NCI-H82 treated with DMSO at 0.1 percent for 48 hours (cell line): ENCODE results near the gene ATP11B.

Source experiments
- DNase-seq: peaks from one replicate; lab custom pipeline; 2025; ENCODE audit not compliant: unreplicated experiment; lab: John Stamatoyannopoulos, UW

ATP11B gene

DNA sequence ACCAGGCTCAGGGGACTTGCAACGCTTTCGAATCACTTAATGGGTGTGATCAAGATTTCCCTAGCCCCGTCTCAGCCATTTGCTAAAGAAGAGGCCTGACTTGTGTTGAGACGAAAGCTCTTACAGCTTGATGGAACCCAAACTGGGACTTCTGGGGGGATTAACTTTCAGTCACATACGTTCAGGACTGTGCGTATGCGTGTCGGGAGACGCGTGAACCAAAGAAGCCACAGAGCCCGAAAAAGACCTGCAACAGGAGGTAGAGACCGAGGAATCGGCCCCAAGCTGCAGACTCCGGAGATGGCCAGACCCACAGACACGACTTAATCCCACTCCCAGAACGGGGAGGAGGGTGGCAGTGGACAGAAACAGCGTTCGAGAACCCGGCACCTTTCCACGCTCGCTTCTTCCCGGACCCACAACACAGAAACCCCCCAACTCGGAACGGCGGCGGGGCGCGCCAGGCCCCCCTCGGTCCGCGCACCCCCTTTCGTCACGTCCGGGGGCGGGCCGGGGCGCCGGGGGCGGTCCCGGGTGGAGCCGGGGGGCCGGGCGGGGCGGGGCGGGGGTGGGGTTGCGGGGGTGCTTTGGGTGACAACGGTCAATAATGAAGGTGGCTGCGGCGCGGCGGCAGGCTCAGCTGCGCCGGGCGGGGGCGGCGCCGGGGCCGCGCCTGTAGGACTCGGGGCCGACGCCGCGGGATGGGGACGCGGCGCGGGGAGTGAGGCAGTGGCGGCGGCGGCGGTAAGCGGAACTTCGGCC is at the start of gene ATP11B:
Gene ATP11B, plus strand, starts transcription at position 604 of the 762 bp plus-strand sequence. CDS start 256 bp downstream, outside the sequence.
- DNase-seq = peak; percentile 80

GRCh38 chr3:182746959-182747358 is 46.3 kb upstream of the ATP11B start:
- no peak for DNase-seq

DNA sequence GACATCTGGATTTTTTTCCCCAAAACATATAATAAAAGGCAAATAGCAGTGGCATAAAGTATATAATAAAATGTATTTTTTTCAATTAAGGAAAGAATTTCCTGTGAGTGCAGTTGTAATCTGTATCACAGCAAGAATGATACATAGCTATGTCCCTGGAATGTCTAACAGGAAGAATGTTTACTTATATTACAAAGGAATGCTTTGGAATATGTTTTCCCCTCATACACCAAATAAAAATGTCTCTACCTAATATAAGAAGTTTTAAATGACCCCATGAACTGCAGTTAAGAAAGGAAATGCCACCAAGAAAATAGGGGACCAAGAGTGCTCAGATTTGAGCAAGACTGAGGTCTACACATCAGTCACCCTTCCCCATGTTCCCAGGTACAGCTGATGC is 38.0 kb upstream of the ATP11B start:
- DNase-seq = no peak

- no peak for DNase-seq
Measured at GRCh38 chr3:182755712-182756111, 37.6 kb upstream of the ATP11B start.

DNA sequence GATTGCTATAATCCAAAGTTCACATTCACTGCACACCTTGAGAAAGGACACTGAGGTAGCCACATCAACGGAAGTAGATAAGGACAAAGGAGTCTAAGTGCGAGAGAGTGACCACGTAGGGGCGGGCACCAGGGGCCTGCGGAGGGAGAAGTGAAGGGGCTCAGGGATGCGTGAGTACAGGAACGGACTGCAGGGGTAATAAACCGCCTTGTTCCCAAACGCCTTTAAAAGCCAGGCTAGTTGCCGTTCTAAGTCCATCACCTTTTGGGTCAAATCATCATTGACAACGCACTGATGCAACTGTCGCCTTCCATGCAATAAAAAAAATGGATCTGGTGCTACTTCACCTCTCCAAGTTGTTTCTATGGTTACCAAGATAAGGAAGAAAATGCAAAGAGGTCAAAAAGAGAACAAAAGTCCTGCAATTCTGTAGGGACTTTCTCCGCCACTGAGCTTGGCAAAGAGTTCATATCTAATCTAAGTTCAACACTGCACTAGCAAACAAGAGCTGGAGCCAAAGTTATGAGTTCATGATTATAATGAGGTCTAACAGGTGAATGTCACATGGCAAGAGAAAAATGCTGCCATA is 32.6 kb upstream of the ATP11B start:
- DNase-seq = no peak

DNA sequence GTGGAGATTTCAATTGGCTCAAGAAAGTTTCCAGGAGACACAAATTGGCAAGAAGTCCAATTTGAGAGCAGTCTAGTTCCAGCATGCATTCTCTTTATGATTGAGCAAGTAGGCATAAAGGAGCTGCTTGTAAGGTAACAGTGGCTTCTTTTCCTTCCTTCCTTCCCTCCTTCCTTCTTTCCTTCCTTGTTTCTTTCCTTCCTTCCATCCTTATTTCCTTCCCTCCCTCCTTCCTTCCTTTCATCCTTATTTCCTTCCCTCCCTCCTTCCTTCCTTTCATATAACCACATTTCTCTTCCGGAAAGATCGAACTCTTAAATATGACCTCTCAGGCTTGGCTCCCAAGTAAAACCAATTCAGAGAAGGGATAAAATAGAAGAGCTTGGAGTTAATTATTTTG is 29.4 kb upstream of the ATP11B start:
- no peak for DNase-seq

DNA sequence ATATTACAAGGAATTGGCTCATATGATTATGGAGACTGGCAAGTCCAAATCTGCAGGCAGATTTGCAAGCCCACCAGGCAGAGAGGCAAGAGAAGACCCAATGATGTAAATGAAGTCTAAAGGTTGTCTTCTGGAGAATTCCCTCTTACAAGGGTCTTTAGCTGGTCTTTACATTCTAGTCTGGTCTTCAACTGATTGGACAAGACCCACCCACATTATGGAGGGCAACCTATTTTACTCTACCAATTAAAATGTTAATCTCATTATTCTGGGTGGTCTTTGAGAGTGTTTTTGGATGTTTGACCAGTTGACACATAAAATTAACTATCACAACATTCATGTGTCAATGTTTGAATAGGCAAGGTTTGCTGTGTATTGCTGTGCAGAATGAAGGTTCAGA is 28.0 kb upstream of the ATP11B start:
- DNase-seq = no peak

DNA sequence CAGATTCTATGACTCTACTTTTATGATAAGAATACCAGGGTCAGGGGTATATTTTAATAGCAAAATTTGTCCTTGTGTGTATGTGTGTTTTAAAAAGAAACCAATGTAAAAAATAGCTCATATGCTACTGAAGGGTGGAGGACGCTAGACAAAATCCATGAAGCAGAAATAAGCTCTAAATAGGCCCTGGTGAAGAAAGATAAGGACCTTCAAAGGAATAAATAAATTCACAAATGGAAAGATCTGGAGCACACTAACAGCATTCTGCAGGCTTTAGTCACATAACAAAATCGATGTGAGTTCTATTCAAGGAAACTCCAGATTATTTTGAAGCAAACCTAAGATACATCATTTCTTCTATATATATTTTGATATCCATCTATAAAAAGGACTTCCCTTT is 27.2 kb upstream of the ATP11B start:
- DNase-seq = no peak

- no peak for DNase-seq
Measured at GRCh38 chr3:182768413-182768812, 24.9 kb upstream of the ATP11B start.

DNA sequence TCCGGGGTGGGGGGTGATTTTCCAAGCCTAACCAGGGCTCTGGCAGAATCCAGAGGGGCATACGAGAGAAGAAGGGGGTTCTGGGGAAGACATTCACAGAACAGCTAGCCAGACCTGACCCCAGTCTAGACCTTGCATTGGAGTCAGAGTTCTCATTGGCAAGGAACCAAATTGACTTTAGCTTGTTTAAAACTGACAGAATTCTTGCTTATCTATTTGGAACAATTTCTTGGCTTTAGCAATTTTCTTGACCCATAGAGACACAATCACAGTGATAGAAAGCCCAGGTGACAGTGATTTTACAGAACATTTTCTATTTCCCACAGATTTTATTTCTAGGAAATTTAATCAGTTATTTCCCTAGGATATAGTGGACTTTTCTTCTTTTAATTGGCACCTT is 23.6 kb upstream of the ATP11B start:
- no peak for DNase-seq

DNA sequence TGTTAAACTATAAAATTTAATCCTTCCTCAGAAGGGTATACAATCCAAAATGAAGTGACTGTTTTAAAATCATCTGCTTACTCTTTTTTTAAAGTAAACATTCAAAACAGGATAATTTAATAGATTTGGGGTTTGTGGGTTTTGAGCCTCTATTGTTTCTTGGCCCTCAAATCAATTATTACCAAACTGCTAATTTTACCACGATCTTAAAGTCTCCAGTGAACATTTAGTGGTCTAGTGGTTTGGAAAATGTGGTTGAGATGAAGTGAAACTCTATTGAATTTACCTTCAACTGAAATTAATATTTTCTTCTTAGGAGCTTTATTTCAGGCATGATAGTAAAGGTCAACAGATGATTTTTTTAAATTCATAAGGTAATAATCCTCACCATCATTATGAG is 11.2 kb upstream of the ATP11B start:
- DNase-seq = no peak

GRCh38 chr3:182783106-182783505 is 10.2 kb upstream of the ATP11B start:
- no peak for DNase-seq

GRCh38 chr3:182784542-182784941 is 8.8 kb upstream of the ATP11B start:
- DNase-seq = no peak

- DNase-seq = no peak
Measured at GRCh38 chr3:182785142-182785541, 8.2 kb upstream of the ATP11B start.

- no peak for DNase-seq
Measured at GRCh38 chr3:182785756-182786155, 7.5 kb upstream of the ATP11B start.

DNA sequence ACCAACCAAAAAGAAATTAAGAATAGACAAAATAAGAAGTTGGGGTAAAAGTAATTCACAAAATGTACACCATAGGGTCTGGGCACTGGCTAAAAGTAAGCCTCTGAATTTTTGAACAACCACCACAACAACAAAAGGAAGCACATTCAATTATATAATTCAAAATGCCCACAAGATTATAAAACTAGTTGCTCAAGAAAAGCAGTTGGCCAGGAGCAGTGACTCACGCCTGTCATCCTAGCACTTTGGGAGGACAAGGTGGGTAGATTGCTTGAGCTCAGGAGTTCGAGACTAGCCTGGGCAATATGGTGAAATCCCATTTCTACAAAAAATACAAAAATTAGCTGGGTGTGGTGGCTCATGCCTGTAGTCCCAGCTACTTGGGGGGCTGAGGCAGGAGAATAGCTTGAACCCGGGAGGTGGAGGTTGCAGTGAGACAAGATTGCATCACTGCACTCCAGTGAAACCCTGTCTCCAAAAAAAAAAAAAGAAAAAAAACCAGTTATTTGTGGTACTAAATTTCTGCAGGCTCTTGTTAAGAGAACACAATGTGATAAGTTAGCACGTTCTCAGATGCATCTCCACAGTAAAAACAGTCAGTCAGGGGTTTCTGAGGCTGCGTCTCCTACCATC is 6.6 kb upstream of the ATP11B start:
- no peak for DNase-seq

DNA sequence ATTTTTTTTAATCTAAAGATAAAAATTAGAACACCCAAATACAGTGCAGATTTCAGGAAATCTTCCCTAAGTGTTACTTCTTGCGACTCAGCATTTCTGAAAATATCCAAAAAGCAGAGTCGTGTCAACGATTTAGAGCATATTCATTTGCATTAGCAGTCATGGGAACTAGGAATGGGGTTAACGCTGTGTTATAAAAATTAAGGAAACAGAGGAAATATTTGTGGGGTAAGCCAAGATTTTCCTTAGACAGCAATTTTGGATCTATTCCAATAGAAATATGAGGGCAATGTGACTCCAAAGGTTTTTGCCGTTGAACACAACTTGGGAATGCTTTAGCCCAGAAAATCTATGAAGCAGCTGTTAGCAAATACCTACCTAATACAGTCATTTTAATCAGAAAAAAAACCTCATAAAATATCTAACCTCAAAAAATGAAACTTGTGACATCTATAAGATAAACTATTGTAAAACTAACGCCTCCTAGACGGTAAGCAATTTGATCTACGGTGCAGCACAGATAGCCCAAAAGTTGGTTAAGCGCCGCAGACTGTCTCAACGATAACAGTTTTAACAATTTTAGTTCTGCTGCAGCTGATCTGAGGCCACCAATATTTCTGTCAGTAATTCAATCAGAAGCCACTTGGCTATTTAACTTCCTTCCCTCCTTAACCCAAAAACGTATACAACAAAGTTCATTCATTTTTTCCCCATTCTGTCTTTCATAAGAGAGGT is 5.8 kb upstream of the ATP11B start:
- DNase-seq = no peak

- no peak for DNase-seq
Measured at GRCh38 chr3:182789371-182789770, 3.9 kb upstream of the ATP11B start.

DNA sequence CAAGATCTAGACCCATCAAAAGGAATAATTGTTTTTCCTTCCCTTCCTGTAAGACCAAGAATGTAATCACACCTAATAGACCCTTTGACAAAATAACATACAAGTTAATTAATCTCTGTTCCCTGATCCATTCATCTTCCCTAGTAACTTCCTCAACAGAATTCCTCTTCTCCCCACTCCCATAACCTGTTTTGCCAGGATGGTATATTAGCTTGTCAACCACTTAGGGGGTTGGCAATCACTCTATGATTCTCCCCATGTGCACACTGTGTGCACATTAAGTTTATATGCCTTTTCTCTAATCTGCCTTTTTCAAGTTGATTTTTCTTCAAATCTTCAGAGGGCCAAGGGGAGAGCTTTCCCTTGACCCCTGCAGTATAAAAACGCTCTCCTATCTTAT is 2.7 kb upstream of the ATP11B start:
- no peak for DNase-seq

GRCh38 chr3:182793663-182794454 is 555 bp downstream of the ATP11B start:
- no peak for DNase-seq
